HL-60/S4 (cell line): ENCODE data around the gene TMEM161A.

Source experiments
- in situ Hi-C: fragments of 300-500 bp; cut with MboI; formaldehyde crosslinking; loops from 2 replicates; pipeline ENCODE4 v1.14.3; 2022; ENCODE audit warnings: low sequenced_read_pairs

TMEM161A gene

DNA sequence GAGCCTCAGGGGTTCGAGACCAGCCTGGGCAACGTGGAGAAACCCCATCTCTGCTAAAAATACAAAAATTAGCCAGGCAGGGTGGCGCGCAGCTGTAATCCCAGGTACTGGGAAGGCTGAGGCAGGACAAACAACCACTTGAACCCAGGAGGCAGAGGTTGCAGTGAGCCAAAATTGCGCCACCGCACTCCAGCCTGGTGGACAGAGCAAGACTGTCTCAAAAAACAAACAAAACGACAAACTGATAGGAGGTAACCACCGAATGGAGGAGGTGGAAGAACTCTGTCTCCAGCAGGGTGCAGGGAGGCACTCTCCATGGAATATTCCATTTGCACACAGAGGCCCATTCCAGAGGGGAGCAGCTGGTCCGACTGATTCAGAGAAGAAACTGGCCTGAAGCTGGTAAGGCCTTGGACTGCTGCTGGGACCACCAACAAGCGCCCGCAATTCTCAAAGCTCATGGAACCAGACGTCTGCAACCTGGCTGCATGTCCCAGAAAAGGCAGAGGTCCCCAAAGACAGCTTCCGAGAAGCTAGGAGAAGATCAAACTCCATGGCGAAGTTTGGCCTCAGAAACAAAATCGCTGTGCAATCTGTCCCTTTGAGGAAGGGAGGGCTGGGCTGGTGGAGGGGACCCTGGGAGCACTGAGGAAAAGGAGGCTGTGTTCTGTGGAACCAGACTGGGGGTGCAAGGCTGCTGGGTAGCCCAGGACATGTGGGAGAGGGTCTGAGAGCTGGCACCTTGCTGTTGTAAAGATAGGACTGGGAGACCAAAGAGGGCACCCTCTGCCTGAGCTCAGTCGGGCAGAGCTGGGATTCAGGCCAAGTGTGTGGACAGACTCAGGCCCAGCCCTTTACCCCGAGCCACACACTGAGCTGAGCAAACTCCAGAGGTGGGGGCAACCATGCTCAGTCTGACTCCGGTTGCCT lies 39.3 kb downstream of the TMEM161A start:
- in situ Hi-C loops: no loop called here

DNA sequence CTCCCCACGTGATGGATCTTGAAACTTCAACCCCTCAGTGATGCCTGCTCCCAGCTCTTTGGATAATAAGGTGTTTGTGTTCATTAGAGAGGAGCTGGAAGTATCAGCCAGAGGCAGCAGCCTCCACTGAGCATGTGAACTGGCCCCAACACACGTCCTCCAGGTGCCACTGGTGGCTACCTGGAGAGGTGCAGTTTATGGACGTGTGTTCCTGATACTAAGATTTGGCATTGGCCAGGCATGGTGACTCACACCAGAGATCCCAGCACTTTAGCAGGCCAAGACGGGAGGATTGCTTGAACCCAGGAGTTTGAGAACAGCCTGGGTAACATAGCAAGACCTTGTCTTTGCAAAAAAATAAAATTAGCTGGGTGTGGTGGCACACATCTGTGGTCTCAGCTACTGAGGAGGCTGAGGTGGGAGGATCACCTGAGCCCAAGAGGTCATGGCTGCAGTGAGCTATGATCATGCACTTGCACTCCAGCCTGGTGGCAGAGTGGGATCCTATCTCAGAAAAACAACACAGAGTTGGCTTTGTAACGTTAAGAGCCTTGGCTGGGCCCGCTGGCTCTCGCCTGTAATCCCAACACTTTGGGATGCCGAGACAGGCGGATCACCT lies 40.1 kb downstream of the TMEM161A start:
- in situ Hi-C loops: no loop called here

DNA sequence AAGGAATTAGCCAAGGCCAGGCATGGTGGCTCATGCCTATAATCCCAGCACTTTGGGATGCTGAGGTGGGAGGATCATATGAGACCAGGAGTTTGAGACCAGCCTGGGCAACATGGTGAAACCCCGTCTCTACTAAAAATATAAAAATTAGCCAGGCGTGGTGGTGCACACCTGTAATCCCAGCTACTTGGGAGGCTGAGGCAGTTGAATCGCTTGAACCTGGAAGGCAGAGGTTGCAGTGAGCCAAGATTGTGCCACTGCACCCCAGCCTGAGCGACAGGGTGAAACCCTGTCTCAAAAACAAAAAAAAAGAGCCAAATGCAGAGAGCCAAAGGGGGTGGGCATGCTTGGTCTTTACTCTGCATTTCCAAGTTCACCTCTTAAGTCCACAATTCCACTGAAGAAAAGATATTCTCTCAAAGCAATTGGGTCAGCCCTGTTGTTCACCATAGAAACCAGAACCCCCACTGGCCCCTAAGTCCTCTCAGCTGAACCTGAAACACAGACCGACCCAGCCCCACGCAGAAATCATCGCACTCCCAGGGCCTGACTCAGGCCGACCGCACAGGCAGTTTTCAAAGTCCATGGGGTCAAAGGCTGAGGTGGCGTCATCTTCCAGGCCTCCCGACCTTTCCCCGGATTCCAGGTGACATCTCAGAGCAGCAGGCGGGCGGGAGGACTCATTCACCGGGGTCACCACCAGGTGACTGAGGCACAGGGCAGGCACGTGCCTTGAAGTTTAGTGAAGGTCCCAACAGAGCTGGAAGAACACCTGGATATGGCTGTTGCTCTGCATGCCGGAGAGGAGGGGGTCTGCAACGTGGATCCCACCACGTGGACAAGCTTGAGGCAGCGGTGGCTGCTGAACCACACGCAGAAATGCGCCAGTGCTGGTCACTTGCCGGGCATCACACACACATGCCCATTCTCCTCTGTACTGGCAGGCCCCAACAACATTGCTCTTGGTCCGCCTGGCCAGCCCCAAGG lies 41.3 kb downstream of the TMEM161A start:
- in situ Hi-C loops: no loop called here

DNA sequence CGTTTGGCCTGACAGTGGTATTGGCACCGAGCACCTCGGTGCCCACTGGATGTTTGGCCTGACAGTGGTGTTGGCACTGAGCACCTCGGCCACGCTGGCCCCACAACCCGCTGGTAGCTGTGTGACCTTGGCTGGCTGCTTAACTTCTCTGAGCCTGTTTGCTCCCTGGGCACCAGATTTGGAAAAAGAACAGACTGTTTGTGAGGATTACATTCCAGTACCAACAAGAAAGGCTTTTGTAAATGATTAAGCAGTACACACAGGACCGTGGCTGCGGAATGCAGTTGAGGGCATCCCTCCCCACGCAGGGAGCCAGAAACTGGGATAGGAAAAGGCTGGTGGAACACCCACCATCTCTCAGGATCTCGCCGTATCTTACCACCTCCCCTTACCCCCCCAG lies 42.6 kb downstream of the TMEM161A start:
- in situ Hi-C loops: no loop called here

DNA sequence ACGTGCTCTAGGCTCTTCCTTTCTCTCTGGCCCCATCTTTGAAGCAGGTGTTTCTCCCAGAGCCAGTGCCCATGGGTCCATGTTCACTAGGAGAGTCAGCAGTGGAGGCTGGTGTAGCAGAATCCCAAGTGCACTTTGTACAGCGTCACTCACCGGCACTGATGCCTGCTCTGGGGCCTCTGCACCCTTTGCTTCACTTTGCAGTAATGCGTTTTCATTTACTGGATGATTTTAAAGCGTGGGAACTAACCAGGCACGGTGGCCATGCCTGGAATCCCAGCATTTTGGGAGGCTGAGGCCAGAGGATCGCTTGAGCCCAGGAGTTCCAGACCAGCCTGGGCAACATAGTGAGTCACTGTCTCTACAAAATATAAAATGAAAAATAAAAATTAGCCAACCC lies 43.8 kb downstream of the TMEM161A start:
- in situ Hi-C loops: no loop called here

DNA sequence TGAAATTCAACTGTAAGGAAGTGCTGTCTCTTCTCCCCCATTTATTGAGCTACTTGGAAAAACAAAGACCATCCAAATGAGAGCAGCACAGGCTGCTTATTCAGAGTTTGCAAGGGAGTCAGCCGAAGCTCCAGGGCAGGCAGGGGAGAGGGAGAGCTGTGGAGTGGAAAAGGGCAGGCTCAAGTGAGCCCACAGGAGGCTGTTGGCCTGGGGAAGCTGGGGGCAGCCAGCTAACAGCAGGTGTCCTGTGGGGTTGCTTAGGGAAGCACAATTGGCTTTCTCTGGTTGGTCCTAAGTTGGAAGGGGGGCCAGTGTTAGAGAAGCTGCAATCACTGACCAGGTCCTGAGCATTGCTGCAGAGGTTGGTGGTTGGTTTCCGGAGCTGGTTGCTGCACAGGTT lies 50.6 kb downstream of the TMEM161A start:
- in situ Hi-C loops: no loop called here

DNA sequence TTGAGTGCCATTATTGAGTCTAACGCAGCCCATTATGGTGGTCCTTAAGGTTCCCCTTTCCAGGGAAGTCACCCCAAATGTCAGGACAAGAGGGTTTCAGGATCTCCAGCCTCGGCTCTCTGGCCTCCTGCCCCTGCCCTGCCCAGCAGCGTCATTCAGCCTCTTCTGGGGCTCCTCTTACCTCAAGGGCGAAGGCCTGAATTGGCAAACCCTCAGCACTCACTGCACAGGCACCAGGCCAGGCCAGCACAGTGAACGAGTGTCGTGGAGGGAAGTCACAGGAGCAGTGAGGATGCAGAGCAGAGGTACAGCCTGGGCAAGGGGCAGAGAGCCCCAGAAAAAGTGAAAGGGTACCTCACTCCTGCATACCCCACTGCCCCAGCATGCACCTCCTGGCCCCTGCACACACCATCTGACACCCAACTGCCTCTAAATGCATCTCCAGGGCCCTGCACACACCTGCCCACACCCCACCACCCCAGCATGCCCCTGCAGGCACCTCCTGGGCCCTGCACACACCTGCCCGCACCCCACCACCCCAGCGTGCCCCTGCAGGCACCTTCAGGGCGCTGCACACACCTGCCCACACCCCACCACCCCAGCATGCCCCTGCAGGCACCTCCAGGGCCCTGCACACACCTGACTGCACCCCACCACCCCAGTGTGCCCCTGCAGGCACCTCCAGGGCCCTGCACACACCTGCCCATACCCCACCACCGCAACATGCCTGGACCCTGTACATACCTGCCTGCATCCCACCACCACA lies 54.7 kb downstream of the TMEM161A start:
- in situ Hi-C loops: no loop called here

DNA sequence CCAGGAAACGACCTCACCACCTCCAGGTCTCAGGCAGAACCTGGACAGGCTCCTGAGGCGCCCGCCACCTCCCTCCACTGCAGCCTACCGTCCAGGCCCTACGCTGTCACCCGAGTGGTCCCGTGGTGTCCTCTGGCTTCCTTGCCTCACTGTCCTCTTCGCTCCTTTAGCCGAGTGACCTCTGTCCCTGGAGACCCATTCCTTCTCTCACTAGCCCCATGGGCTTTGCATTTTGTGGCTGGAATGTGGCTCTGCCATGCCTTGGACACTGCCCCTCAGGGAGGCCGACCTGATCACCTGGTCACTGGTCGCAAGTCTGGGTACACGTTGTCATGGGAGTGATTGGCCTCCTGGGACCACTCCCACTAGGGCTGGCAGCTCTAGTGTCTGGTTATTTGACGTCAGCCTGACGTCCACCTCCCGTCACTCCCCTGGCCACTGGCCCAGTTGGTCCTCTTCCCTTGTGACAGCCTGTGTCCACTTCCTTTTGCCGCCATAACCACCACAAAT lies 56.6 kb downstream of the TMEM161A start:
- in situ Hi-C loops: no loop called here

DNA sequence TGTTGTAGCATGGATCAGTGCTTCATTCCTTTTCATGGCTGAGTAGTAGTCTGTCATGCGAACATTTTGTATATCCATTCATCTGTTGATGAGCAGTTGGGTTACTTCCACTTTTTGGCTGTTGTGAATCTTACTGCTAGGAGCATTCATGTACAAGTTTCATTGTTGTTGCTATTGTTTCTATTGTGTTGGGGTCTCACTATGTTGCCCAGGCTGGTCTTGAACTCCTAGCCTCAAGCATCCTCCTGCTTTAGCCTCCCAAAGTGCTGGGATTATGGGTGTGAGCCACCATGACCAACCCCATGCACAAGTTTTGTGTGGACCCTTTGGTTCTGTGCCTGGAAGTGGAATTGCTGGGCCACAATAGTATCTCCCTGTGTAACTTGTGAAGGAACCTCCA lies 58.7 kb downstream of the TMEM161A start:
- in situ Hi-C loops: no loop called here

DNA sequence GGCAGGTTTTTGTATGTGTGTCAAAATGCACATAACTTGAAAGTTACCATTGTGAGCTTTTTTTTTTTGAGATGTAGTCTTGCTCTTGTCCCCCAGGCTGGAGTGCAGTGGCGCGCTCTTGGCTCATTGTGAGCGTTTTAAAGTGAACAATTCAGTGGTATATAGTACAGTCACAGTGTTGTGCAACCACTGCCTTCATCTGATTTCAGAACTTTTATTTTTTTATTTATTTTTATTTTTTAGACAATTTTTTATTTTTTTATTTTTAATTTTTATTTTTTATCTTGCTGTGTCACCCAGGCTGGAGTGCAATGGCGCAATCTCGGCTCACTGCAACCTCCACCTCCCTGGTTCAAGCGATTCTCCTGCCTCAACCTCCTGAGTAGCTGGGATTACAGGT lies 59.5 kb downstream of the TMEM161A start:
- in situ Hi-C loops: no loop called here

DNA sequence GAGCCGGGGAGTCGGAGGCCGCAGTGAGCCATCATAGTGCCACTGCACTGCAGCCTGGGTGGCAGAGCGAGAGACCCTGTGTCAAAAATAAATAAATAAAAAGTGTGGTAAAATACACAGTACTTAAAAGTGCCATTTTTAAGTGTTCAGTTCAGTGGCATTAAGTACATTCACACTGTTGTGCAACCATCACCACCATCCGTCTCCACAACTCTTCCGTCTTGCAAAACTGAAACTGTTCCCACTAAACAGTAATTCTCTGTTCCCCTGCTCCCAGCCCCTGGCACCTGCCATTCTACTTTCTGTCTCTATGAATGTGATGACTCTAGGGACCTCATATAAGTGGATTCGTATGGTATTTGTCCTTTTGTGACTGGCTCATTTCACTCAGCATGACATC lies 61.2 kb downstream of the TMEM161A start:
- in situ Hi-C loops: no loop called here

DNA sequence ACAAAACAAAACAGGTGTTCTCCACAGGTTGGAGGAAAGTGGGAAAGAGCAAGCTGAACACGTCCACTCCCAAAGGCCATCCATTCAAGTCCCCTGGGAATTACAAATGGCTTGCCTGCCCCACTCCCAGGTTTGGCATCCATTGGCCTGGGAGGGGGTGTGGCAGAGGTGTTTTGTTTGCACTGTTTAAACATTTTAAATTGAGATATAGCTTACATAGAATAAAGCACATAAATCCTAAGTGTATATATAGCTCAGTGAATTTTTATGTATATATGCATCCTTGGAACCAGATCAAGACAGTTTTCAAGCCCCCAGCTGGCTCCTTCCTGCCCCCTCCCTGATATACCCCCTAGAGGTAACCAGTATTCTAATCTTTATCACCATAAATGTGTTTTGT lies 61.8 kb downstream of the TMEM161A start:
- in situ Hi-C loops: no loop called here

DNA sequence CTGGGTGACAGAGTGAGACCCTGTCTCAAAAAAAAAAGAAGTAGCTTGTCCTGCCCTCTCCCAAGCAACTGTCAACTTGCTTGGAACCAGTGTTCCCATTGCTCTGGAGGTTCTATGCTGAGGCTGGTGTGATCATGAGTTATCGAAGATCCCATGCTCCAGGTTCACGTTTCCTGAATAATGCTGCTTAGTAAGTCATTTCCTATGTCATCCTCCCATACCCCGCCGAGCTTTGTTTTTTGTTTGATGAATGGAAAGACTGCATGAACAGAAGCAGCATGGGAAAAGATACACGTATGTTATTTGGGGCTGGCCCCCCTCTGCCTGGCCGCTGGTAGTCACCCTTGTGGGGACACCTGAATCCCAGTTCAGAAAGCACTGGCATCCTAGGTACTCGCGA lies 63.2 kb downstream of the TMEM161A start:
- in situ Hi-C loops: no loop called here

DNA sequence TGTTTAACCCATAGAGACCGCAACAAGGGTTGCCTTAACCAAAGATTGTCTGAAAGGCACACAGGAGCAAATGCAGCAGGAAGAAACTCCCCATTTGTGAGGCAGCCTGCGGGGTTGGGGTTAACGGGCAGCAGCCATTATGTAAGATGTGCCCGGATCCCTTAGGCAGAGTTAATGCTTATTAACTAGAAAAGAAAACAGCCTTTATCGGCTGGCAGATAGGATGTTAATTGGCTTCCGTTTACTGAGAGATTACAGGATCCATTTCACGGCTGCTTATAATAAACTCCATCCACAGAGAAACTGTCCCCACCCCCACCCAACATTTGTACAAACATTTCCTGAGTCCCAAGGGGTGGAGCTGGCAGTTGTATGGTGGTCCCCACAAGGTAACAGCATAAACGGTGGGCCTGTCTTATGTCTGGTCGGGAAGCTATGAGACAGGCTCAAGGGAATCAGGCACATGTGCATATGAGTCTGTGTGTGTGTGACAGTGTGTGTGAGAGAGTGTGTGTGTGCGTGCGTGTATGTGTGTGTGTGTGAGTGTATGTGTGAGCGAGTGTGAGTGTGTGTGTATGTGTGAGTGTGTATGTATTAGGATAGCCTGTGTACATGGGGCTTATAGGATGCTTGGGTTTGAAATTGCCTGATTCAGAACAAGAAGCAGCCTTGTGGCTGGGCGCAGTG lies 63.9 kb downstream of the TMEM161A start:
- in situ Hi-C loops: no loop called here

DNA sequence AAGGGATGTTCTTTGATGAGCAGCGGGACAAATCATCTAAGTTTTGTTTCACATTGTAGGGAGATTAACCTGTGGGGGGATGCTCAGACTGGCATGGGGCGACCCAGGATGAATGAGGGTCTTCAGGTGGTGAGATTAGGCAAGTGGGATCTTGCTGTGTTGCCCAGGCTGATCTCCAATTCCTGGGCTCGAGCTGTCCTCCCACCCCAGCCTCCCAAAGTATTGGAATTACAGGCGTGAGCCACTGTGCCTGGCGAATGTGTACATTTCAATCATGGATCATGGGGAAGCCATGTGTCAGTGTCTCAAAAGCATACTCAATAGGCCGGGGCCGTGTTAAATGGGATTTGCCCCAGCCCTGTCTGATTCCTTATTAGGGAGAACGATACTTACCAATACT lies 66.4 kb downstream of the TMEM161A start:
- in situ Hi-C loops: no loop called here
